EL (cell line): ENCODE measurements around the gene EIF3D.
"Not testable (repeated sequence)": the region's sequence is repeated elsewhere in the genome, so short reads cannot be mapped to it uniquely, and the experiment has no call there.

Source experiments
- DNase-seq: peaks from one replicate; pipeline ENCODE4 v3.0.0-alpha.2; 2016

The EIF3D gene

DNA sequence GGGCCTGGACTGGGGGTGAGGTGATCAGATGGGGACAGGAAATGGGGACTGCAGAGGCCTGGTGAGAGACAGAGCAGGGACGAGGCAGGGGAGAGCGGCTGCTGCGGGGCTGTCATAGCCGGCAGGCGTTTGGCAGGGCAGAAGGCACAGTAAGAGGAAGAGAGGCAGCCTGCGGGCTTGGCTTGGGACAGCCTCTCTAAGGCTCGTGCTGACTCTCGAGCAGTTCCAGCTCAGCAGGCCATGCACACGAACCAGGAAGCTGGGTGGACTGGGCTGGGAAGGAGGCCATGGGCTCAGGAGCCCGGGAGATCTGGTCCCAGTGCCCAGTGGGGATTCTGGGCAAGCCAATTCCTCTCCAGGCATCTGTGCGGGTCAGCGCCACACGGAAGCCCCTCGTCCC is 19.6 kb upstream of the EIF3D start:
- no peak for DNase-seq

DNA sequence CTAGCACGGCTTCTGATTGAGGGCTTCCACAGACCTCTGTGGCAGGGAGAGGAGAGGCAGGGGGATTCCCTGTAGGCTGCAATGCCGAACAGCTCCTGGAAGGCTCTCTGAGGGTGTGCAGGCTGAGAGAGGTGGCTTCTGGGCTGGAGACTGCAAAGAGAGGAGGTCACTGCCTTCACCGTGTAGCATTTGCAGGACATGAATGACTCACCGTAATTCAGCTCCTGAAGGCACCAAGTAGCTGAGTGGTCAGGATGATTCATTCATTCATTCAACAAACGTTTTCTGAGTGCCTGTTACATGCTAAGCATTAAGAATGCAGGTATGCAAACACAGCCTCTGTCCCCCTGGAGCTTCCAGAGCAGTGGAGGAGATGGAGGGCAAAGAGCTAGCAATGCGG is 18.0 kb upstream of the EIF3D start:
- DNase-seq = peak; percentile 85

DNA sequence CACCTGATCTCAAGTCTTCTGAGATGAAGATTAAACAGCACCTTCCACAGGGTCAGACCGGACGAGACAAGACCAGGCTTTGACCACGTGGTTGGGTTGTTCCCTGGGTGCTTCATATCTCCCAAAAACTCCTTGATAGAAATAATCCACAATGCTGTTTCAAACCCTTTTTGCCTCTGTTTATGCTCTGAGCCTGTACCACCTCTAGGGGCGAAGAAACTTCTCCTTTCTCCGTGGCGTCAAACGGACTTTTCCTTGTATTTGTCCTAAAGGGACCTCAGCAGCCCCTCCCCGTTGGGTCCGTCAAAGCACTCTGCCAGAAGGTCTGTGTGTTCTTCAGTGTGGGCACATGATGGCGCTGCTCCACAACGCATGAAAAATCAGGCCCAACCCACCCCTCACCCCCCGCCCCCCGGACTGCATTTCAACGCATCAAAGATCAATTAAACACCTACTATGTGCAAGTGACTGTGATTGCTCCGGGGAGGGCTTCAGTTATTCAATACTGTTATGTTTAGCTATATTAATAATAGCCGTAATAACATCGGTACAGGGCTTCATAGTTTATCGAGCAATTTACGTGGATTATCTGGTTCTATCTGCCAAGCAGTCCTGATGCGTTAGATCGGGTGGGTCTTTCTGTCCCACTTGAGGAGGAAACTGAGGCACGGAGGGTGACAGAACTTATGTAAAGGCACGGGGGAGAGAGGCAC is 17.3 kb upstream of the EIF3D start:
- peak; percentile 56 for DNase-seq

DNA sequence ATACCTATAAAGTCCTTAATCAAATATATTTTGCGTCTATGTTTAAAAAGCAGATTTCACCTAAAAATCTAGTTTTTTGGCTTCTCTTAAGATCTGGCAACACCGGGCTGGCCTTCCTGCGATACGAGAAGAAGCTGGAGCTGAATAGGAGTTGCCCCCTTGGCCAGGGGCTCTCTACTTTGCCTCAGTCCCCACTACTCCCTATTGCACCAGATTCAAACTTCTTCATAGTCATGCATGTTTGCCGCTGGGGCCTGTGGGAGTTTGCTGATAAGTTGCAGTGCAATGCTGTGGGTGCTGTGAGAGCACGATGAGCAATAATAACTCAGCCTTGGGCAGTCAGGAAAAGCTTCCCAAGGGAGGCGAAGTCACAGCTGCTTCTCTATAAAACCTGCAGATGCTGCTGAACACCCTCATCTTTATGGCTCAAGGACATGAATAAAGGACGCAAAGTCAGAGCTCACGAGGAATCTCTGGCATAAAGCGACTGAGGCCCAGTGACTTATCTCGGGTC is 15.2 kb upstream of the EIF3D start:
- peak; percentile 62 for DNase-seq

DNA sequence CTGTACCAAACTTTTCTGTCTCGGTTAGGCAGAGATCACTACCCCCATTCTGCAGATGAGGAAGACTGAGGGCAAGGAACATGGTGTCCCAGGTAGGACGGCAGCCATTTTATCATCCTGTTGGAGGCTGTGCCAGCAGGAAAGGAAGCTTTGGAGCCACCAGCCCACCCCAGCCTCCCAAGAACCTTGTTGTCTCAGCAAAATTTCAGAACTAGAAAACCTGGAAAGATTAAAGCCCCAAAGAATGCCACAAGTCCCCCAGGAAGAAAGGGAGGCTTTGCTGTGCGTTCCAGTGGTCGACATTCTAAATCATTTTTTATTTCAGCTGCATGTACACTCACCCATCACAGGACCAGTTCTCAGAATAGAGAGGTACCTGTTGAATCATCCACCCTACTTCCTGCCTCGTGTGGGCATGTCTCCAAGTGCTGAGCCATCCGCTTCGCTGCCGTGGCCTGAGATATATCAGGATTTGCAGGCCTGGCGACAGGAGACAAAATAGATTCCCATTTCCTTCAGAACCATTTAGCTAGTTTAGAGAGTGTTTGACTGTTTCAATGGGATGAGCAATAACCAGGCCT is 13.0 kb upstream of the EIF3D start:
- peak; percentile 94 for DNase-seq

DNA sequence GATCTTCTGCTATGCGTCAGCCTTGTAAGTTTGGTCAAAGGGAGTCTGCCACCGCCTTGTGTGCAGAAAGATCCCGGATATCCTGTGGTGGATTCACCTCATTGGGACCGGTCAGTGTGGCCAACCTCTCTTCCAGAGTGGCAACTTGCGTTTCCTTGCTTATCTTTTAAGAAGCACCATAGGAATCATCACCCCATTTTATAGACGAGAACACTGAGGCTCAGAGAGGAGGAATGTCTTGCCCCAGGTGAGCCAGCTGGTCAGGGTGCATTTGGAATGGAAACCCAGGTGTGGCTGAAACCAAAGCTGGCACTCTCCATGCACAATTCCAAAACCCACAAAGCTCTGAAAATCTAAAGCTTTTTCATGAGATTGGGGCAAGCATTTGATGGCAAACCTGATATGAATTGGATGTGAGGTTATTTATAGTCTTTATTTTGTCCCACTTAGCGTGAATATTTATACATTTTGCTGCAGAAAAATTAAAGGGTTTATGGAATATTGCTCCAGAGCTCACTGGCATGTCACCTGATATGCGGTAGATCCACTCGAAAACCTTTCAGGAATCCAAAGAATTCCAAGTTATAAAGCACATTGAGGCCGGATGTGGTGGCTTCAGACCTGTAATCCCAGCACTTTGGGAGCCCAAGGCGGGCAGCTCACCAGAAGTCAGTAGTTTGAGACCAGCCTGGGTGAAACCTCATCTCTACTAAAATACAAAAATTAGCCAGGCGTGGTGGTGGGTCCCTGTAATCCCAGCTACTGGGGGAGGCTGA is 12.1 kb upstream of the EIF3D start:
- peak; percentile 64 for DNase-seq

DNA sequence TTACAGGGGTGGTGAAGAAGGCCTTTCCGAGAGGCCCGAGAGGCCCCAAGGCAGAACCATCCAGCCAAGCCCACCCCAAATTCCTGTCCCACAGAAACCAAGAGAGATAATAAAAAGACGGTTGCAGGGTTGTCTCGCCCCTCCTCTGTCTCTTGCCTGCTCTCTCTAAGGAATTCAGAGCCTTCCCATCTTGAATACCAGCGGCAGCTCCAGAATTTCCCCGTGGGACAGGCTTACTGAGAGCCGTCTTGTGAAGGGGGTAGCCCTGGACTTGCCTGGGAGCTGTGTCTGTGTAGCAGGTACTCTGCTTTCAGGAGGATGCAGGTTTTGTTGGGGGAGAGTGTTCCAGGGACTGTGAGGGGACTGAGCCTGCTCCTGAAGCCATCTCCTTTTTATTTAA is 9.6 kb upstream of the EIF3D start:
- no peak for DNase-seq

DNA sequence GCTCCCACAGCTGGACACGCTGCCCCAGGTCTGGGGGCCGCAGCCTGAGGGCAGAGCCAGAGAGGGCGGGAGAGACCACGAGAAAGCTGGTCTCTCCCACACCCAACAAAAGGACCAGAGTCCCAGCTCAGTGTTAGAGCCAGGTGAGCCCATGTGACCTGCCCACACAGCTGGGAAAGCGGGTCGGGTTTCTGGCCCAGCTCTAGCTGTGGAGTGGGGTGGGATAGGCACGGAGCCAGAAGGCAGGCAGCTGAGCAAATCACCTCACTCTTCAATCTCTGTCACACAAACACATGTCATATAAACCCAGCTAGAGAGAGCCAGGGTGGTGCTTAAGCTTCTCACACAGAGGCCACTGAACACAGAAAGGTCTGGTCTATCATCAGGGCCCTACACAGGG is 7.8 kb upstream of the EIF3D start:
- DNase-seq = no peak

DNA sequence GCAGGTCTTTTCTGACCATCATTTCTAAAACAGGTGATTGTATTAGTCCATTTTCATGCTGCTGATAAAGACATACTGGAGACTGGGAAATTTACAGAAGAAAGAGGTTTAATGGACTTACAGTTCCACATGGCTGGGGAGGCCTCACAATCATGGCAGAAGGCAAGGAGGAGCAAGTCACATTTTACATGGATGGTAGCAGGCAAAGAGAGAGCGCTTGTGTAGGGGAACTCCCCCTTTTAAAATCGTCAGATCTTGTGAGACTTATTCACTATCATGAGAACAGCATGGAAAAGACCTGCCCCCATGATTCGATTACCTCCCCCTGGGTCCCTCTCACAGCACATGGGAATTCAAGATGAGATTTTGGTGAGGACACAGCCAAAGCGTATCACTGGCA is 4.4 kb upstream of the EIF3D start:
- DNase-seq = not testable (repeated sequence)

DNA sequence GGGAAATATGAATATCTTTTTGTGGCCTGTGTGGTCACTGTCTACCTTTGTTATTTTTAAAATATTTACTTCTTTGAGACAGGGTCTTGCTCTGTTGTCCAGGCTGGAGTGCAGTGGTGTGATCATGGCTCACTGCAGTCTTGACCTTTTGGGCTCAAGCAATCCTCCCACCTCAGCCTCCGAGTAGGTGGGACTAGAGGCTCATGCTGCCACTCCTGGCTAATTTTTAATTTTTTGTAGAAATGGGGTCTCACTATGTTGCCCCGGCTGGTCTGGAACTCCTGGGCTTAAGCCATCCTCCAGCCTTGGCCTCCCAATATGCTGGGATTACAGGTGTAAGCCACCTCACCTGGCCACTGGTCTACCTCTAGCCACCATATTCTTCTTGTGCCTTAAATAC is 3.5 kb upstream of the EIF3D start:
- no peak for DNase-seq

DNA sequence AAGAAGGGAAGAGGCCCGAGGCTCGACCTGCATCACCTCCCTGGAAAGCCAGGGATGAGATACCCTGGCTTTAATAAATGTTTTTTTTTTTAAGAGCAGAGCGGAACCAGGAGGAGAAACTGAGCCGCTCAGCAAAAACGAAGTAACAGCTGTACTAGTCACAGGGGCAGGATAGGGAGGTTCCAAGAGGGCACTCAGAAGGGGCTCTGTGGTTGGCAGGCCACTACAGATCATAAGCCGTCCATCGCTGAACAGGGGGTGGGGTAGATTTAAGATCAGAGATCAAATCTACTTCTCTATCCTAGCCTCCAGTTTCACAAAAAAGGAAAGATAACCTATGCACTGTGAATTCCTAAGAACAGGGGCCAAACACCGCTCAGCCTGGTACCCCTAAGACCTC is 625 bp downstream of the EIF3D start:
- peak; percentile 36 for DNase-seq

DNA sequence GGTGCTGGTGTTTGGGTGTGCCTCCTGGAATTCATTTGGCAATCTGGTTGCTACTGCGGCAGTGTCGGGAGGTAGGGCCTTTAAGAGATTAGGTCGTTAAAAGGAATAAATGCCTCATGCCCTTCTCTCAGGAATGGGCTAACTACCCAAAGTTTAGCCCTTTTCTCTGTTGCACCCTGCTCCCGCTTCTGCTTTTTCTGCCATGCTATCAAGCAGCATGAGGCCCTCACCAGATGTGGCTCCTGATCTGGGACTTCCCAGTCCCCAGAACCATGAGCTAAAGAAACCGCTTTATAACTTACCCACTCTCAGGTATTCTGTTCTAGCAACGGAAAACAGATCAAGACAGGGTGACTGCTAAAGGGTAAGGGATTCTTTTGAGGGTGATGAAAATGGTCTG is 6.3 kb downstream of the EIF3D start:
- no peak for DNase-seq

DNA sequence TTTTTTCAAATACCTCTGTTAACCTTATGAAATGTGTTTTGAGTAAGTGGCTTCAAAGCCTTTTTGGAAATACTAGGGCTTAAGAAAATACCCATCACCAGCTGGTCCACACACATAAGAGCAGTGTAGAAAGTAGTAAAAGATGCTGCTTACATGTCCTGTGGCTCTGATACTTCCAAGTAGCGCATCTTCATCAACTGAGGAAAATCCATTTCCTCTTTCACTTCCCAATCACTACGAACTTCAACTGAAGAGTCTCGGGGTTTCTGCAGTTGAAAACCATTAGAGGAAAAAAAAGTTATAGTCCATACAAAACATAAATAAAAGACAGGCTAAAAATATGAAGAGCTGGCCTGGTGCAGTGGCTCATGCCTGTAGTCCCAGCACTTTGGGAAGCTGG is 8.5 kb downstream of the EIF3D start:
- DNase-seq = no peak

DNA sequence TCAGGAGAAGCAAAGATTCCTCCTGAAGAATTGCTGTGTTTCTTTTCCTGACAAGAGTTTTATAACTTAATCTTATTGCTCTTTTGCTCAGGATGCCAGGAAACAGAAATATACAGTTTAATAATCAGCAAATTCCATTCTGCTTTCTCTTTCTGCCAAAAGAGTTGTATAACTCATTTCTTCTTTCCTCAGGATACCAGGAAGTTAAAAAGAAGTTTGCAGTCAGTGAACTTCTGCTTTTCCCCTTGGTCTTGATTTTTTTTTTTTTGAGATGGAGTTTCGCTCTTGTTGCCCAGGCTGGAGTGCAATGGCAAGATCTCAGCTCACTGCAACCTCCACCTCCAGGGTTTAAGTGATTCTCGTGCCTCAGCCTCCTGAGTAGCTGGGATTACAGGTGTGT is 9.1 kb downstream of the EIF3D start:
- not testable (repeated sequence) for DNase-seq

DNA sequence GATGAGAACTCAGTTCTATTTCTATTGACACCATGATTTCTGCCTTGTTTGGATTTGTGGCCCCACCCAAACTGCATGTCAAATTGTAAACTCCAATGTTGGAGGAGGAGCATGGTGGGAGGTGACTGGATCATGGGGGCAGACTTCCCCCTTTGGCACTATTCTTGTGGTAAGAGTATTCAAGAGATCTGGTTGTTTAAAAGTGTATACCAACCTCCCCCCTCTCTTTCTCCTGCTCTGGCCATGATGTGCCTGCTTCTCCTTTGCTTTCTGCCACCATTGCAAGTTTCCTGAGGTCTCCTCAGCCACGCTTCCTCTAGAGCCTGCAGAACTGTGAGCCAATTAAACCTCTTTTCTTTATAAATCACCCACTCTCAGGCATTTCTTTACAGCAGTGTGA is 14.2 kb downstream of the EIF3D start:
- DNase-seq = no peak

DNA sequence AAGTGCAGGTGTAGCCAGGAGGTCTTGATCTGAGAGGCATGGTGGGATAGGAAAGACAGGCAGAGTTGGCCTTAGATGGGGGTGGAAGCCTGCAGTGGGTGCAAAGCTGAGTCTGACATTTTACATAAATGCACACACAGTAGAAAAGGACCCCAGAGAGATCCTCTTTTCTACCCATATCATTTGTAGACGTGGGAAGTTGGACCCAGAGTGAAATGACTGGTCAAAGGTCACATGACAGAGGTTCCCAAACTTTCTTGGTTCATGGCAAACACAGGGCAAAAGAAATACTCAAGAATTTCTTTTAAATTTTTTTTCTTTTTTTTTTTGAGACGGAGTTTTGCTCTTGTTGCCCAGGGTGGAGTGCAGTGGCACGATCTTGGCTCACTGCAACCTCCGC is 16.0 kb downstream of the EIF3D start:
- DNase-seq = no peak

DNA sequence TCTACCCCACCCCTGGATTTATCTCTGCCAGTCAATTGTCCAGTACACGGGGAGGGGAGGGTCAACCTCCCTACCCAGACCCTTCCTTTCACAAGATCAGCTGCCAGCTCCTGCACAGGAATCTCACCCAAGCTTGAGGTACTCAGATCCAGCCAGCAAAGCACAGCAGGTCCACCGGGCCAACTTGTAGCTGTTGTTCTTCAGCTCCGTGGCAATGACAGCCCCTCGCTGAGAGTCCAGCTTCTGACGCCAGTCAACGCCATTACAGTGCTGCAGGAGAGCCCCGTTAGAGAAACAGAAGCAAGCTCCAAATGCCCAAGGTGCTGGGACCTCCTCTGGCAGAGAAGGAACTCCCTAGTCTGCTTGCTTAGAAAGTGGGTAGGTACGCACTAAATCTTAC is 16.6 kb downstream of the EIF3D start:
- no peak for DNase-seq

DNA sequence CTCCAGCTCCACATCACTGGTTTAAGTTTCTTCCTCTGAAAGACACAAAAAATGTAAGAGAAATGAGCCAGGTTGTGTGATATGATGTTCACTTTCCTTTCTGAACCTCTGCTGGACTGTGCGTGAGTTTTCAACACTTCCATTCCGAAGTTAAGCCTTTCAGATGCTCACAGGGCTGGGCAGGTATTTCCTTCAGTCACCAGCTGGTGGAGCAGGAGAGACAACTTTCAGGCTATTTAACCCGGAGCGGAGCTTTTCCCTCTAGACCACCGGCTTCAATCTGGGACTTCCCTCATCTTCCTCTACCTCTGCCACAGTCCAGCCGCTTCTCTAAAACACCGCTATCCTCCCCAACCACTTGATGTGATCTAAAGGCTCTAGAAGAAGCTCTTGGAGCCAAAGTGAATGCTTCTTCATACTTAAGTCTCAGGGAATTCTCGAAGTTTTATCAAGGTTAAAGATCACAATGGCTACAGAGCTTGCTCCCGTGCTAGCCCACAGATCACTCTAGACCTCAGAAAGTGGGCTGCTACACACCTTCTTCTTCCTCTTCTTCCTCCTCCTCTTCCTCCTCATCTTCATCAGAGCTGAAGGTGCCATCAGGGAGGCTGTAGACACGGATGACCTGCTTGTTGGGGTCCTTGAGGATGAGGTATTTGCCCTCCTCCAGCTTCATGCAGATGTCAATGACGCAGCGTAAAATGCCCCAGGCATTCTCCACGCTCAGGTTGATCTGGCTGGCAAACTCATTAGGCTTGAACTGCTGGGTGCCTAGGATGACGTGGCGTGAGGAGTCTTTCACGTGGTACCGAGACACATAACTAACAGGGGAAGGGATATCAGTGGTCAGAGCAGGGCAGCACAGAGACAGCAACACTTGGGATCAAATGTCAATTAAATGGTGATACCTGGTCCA is 17.7 kb downstream of the EIF3D start:
- DNase-seq = peak; percentile 53

DNA sequence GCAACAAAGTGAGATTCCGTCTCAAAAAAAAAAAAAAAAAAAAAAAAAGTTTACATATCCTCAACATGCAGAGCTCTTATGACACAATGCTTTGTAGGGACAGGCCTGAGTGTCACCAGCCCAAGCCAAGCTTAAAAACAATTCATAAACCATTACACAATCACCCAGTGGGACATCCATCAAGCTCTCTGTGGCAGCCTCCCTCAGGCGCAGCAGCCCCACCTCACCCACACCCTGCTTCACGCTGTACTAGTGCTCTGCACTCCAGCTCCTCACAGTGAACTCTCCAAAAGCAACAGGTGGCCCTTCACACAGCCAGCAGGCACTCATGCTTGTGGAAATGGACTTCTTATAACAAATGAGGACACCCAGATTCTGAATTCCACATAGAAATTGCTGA is 18.6 kb downstream of the EIF3D start:
- no peak for DNase-seq

DNA sequence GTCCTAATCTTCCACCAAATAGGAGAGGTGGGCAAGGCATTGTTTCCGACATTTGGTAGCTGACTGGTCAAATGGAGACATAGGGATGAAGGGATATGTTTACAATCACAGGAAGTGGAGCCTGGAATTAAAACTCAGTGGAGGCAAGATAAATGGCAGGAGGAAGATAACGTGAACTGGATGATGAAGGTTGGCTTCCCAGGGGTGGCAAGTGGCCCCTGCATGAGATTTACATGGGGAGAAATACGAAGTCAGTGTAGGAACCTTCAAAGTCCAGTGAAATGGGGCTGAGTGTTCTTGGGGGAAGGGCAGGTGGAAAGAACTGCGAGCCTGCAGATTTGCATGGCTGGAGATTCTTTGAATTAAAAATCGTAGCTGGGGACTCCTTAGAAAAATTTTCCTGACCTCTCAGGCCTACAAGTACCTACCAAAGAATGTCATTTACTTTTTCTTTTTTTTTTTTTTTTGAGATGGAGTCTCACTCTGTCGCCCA is 21.4 kb downstream of the EIF3D start:
- no peak for DNase-seq

DNA sequence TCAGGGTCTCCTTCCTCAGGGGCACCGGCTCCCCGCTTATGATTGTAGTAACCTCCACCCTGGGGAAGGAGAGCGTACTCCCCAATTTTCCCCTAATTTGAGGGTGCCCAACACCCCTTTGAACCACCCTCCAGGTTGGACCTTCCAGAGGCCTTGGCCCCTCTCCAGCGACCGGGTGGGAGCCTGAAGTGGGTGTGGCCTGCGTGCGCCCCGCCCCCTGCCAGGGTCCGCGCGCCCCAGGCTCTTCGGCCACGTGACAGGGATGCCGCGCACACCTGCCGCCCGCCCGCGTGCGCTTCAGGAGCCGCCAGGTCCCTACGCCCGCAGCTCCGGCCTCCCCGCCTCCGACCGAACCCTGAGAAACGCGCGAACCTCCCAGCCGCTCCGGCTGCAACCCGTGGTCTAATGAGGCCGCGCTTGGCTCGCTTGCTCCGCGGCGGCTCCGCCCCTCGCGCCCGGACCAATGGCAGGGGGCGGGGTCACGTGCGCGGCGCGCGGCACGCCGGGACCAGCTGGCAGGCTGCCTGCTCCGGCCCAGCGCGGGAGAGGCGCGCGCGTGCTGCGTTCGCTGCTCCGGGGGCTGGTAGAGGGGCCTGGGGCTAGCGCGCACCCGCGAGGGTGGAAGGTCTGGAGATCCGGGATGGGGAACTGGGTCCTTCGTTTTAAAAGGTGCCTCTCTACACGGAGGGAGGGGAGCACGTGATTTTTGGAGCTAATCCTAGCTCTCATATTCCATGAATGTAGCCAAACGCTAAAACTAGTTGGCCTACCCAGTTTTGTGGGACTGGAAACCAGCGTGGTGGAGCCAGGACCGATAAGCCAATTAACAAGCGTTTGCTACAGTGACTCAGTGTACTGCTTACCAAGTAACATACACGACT is 22.1 kb downstream of the EIF3D start, which contains the start of gene FOXRED2:
TSS of gene FOXRED2 (minus strand) at position 404 of the 881 bp plus-strand sequence. CDS start 618 bp downstream, outside the sequence.
- DNase-seq = peak; percentile 81
